ENCODE measurements around the gene TMEM125.
A peak's percentile ranks its signal among the peaks of the same experiment; 100 is the strongest.

The TMEM125 gene

GRCh38 chr1:43247256-43247921 is 22.4 kb upstream of the TMEM125 start:
- DNase-seq (ENCODE audit: low spot score): no peak

- no peak for DNase-seq (ENCODE audit: low spot score)
Observed at GRCh38 chr1:43250351-43250761, 19.4 kb upstream of the TMEM125 start.

- DNase-seq (ENCODE audit: low spot score): no peak
Observed at GRCh38 chr1:43251024-43251423, 18.8 kb upstream of the TMEM125 start.

- DNase-seq (ENCODE audit: low spot score): no peak
Observed at GRCh38 chr1:43252225-43252624, 17.6 kb upstream of the TMEM125 start.

GRCh38 chr1:43253173-43253572 is 16.6 kb upstream of the TMEM125 start:
- no peak for DNase-seq (ENCODE audit: low spot score)

- DNase-seq (ENCODE audit: low spot score): no peak
Observed at GRCh38 chr1:43253876-43254275, 15.9 kb upstream of the TMEM125 start.

- DNase-seq (ENCODE audit: low spot score): no peak
Observed at GRCh38 chr1:43255438-43256210, 14.2 kb upstream of the TMEM125 start.

GRCh38 chr1:43256675-43257570 is 12.9 kb upstream of the TMEM125 start:
- peak; percentile 30 for DNase-seq (ENCODE audit: low spot score)

- DNase-seq (ENCODE audit: low spot score): no peak
Observed at GRCh38 chr1:43258370-43258769, 11.4 kb upstream of the TMEM125 start.

GRCh38 chr1:43265431-43265830 is 4.4 kb upstream of the TMEM125 start:
- DNase-seq (ENCODE audit: low spot score): no peak

GRCh38 chr1:43266881-43267280 is 2.9 kb upstream of the TMEM125 start:
- no peak for DNase-seq (ENCODE audit: low spot score)

- peak; percentile 25 for DNase-seq (ENCODE audit: low spot score)
Observed at GRCh38 chr1:43267291-43267805, 2.4 kb upstream of the TMEM125 start.

- DNase-seq (ENCODE audit: low spot score): no peak
Observed at GRCh38 chr1:43267818-43268425, 1.9 kb upstream of the TMEM125 start.

GRCh38 chr1:43270421-43271095 is 775 bp downstream of the TMEM125 start:
- peak; percentile 75 for DNase-seq (ENCODE audit: low spot score)

- no peak for DNase-seq (ENCODE audit: low spot score)
Observed at GRCh38 chr1:43271186-43272118, 1.7 kb downstream of the TMEM125 start.

GRCh38 chr1:43272161-43272560 is 2.4 kb downstream of the TMEM125 start:
- DNase-seq (ENCODE audit: low spot score): no peak

GRCh38 chr1:43272576-43273571 is 3.1 kb downstream of the TMEM125 start:
- no peak for DNase-seq (ENCODE audit: low spot score)

- DNase-seq (ENCODE audit: low spot score): no peak
Observed at GRCh38 chr1:43273708-43274107, 3.9 kb downstream of the TMEM125 start.
